Stimulated activated CD8-positive, alpha-beta memory T cell treated with anti-CD3 and anti-CD28 coated beads, Interleukin-4, amount 100 ng/mL, for 4 hours (primary cell): Measurements from ENCODE around the gene GPR146.
"Not testable (repeated sequence)": the region's sequence is repeated elsewhere in the genome, so short reads cannot be mapped to it uniquely, and the experiment has no call there.

Source experiments
- DNase-seq, 2 donors: peaks; one replicate each; pipeline ENCODE4 v3.0.0-alpha.2; 2020; ENCODE audit warnings: low read depth in 2 of 2, low spot score in 1 of 2

GPR146 gene

GRCh38 chr7:1044189-1045068 is at the start of gene GPR146:
TSS of gene GPR146 (plus strand) at chr7:1044546. CDS start at chr7:1057516, 12,970 bp downstream.
- peak; percentile 77 to 85 for DNase-seq

- DNase-seq, result no peak
Observed at GRCh38 chr7:994592-995308, 49.6 kb upstream of the GPR146 start.

DNA sequence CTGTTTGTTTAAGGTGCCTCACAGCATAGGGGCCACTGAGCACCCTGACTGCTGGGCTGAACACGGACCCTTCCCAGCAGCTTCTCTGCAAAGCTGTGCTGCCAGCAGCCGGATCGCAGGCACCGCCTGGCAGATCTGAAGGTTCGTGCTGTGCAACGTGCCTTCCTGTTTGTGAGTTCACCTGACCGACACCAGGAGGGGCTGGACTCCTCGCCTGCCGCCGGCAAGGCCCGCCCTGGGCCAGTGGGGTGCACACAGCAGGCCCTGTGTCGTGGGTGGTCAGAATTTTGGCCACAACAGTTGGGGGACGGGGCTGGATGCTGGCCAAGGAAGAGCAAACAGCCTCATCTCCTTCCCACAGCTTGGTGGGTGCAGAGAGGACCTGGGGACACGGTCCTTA is 48.8 kb upstream of the GPR146 start:
- no peak for DNase-seq

DNA sequence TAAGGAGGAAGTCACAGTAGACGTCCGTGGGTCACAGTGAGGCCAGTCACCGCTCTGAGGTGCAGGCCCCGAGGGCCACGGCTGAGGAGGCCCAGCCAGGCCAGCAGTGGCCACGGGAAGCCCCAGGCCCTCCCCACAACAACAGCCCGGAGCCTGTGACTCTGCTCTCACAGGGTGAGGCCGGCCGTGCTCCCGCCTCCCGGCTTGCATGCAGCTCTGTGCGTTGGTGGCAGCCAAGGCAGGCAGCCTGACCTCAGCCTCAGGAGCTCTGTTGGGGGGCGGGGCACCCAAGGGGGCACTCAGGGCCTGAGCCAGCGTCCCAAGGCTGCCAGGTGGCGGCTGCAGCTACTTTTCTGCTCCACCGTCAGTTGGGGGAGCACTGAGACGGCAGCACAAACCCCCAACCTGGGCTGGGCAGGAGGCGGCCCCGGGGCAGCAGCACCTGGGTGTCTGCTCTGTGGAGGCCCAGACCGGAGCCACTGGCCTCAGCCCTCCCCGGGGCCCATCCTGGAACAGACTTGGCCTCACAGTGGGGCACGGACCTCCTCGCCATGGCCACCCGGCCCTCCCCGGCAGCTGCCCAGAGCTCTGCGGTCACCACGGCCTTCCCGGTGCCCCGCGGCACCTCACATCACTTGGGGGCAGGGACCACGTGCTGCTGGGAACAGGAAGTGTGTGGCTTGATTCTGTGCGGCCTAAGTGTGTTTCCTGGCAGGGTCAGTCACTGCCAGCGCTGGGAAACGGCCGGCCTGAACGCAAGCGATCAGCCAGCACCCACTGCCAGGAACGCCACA is 48.1 kb upstream of the GPR146 start:
- no peak for DNase-seq

DNA sequence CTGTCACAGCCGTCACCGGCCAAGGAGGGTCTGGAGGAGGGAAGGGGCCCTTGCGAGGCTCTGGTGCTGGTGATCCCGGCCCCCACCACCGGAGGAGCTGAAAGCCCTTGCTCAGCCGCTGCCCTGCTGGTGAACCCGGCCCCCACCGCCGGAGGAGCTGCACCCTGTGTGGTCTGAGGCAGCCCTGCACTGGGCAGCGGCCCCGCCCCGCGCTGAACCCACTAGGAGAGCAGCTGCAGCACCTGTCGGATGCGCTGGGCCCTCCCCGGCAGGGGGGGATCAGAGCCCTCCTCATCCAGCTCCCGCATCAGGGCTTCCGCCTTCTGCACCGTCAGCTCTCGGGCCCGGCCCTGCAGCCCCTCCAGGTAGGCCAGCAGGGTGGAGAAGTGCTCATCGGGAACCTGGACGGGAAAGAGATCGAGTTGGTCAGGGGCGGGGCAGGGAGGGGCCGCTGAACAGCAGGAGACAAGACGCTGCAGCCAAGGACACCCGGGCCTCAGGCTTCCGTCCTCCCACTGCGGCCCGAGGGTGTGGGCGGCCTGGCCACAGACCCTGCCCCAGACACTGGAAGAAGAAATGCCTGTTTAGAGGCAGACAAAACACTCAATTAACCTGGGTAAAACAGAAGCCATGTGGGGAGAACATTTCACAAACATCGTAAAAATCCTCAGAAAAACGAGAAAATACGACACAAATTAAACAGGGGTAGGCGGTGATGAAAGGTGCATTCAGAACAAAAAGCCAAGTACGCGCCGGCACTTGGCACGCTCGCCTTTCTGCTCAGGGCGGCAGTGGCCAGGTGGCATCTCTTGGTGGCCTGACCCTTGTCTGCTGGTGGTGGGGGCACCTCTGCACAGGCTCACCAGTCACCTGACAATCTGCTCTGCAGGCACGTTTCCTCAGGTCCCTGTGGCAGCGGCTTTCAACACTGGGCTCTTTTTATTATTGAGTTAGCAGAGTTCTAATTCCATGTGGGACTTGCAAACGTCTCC is 46.6 kb upstream of the GPR146 start:
- no peak for DNase-seq

DNA sequence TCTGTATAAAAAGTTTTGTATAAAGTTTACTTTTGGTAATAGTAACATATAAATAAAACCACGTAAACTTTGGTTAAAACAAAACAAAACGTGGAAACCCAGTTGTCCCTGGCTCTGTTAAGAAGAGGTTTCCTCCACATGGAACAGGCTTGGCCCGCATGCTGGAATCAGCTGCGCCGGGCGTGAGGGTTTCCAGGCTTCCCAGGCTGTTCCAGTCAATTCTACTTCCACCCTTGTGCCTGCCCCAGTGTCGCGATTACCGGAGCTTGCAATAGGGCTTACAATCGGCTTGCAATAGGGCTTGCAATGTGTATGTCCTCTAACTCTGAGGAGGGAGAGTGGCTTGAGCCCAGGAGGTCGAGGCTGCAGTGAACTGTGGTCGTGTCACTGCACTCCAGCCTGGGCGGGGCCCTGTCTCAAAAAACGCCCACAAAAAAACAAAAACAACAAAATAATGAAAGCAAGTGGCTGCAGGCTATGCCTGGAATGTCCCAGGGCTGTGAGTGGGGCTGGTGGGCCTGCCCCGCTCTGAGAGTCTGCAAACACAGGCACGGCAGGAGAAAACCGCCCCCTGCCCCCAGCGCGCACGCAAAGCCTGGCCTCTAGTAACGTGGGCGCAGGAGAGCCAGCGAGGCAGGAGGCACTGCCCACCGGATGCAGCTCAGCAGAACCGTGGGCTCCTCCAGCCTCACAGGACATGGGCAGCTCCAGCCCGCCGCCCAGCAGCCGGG is 45.0 kb upstream of the GPR146 start:
- no peak for DNase-seq

DNA sequence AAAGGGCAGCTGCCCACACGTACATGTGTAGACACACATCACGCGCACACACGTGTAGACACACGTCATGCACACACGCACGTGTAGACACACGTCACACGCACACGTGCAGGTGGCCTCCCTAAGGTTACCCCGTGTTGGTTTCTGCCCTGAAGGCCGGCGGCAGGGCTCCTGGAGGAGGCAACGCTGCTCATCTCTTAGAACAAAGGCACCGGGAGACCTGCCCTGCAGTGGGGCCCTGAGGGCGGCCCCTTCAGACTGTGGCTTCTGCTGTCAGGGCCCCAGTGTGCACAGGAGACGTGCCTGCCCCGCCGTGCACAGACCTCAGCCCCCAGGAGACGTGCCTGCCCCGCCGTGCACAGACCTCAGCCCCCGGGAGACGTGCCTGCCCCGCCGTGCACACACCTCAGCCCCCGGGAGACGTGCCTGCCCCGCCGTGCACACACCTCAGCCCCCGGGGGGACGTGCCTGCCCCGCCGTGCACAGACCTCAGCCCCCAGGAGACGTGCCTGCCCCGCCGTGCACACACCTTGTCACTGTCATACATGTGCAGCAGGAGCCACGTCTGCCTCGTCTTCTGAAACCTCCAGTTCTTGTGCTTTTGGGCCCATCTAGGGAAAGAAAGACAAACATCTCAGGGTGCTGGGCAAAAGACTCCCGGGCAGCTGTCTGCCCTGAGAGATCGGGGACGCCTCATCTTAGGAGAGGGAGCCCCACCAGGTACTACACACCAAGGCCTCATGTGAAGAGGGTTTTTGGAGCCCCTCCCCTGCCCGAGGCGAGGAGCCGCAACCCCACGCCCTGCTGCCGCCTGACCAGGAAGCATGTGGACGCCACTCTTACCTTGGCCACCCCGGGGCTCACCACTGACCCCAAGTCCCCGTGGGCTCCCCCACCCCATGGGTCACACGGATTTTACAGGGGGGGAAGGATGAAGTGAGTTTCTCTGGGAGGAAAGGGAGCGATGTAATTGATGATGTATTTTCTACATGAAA is 44.1 kb upstream of the GPR146 start:
- DNase-seq, result no peak

- not testable (repeated sequence) for DNase-seq
Observed at GRCh38 chr7:1001069-1001770, 43.1 kb upstream of the GPR146 start.

- not testable (repeated sequence) for DNase-seq
Observed at GRCh38 chr7:1002026-1002425, 42.3 kb upstream of the GPR146 start.

DNA sequence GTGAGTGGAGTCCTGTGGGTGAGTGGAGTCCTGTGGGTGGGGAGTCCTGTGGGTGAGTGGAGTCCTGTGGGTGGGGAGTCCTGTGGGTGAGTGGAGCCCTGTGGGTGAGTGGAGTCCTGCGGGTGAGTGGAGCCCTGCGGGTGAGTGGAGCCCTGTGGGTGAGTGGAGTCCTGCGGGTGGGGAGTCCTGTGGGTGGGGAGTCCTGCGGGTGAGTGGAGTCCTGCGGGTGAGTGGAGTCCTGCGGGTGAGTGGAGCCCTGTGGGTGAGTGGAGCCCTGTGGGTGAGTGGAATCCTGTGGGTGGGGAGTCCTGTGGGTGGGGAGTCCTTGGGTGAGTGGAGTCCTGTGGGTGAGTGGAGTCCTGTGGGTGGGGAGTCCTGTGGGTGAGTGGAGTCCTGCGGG is 41.9 kb upstream of the GPR146 start:
- not testable (repeated sequence) for DNase-seq

DNA sequence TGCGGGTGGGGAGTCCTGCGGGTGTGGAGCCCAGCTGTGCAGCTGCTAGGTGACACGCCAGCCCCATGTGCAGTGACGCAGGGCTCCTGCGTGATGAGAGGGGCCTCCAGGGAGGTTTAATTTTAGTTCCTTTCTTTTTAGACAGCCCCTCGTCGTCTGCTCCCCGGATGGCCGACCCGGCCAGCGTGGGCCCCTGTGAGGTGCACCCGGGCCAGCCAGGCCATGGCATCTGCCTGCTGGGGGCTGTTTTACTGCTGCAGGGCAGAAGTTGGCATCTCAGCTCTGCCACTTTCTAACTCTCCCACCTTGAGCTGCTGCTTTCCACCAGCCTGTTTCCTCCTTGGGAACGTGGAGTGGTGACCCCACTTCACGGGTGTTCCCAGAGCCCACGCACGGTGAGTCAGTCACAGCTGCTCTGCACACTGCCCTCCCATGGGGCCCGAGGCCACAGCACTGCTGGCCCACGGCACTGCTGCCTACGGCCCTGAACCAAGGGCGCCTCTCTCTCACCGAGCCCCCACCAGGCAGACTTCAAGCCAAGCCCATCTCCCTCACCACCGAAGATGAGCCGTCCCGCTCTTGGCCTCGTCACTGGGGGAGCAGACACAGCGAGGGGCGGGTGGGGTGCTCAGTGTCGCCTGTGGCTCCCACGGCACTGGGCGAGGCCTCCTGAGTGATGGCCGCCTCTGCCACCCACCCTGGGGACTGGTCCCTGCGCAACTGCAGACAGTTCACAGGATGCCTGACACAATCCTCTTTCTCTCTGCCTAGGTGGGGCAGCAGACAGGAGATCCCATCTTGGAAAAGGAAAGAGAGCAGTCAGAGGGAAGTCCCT is 40.1 kb upstream of the GPR146 start:
- DNase-seq, result no peak

GRCh38 chr7:1005303-1005702 is 39.0 kb upstream of the GPR146 start:
- DNase-seq, result no peak

- no peak for DNase-seq
Observed at GRCh38 chr7:1007901-1008300, 36.4 kb upstream of the GPR146 start.

GRCh38 chr7:1008733-1009363 is 35.5 kb upstream of the GPR146 start:
- DNase-seq, result no peak

GRCh38 chr7:1009747-1010146 is 34.6 kb upstream of the GPR146 start:
- no peak for DNase-seq

- no peak for DNase-seq
Observed at GRCh38 chr7:1010226-1010625, 34.1 kb upstream of the GPR146 start.
